Suprapubic skin (tissue), 4 donors: ENCODE measurements around the gene C4BPB. TPM values are rescaled to one million over a fixed set of nuclear protein-coding genes. Genes with fewer than 3 reads are reported as not detected.

Source experiments
- DNase-seq, 2 donors: peaks; one replicate each; pipeline ENCODE4 v3.0.0-alpha.2; 2019; ENCODE audit warnings: low spot score in 2 of 2
- H3K27ac ChIP-seq: fragments of 200-600 bp; sonication (generic); one replicate; pipeline ENCODE4 v1.5.1; 2019
- H3K27me3 ChIP-seq: fragments of 200-600 bp; sonication (generic); one replicate; pipeline ENCODE4 v1.5.1; 2019
- H3K36me3 ChIP-seq: fragments of 200-600 bp; sonication (generic); one replicate; pipeline ENCODE4 v1.5.1; 2019
- H3K4me1 ChIP-seq: fragments of 200-600 bp; sonication (generic); one replicate; pipeline ENCODE4 v1.5.1; 2019
- H3K4me3 ChIP-seq: fragments of 200-600 bp; sonication (generic); one replicate; pipeline ENCODE4 v1.5.1; 2019; ENCODE audit warnings: mild to moderate bottlenecking
- H3K9me3 ChIP-seq: fragments of 200-600 bp; sonication (generic); one replicate; pipeline ENCODE4 v1.5.1; 2019
- CTCF ChIP-seq, 2 donors: fragments of 200-600 bp in 1 of 2; fragments of 450-650 bp in 1 of 2; sonication (generic) in 1 of 2; IDR thresholded peaks; one replicate each; pipeline ENCODE4 v1.5.1; 2016 to 2019; ENCODE audit warnings: antibody characterized with exemption in 2 of 2, mild to moderate bottlenecking in 1 of 2, moderate library complexity in 1 of 2
- EP300 ChIP-seq: sonication (generic); formaldehyde crosslinking; IDR thresholded peaks from one replicate; pipeline ENCODE4 v1.6.1; 2017; ENCODE audit warnings: antibody characterized with exemption
- POLR2A ChIP-seq, 2 donors: fragments of 450-650 bp; IDR thresholded peaks; one replicate each; pipeline ENCODE4 v1.6.1; 2017; ENCODE audit warnings: antibody characterized with exemption in 2 of 2, mild to moderate bottlenecking in 2 of 2, moderate library complexity in 2 of 2
- POLR2AphosphoS5 ChIP-seq, 3 donors: sonication (generic); formaldehyde crosslinking; IDR thresholded peaks; one replicate each; pipeline ENCODE4 v1.6.1; 2017; ENCODE audit warnings: antibody characterized with exemption in 3 of 3
- WGBS: methylation state at CpG from one replicate; pipeline ENCODE4 v1.1.5; 2018; 5-methylcytosine and 5-hydroxymethylcytosine counted together
- total RNA-seq, 4 donors: library from RNA; depleted of rRNA; stranded (reverse); fragments of >200 nt; gene quantifications; one replicate each; pipeline ENCODE4 v1.1.0, GENCODE V29; 2016

The C4BPB gene
- total RNA-seq, 4 donors from 2014 or later = 1.5 TPM; not detected in 3

GRCh38 chr1:207102659-207103058 lies 14.0 kb downstream of the C4BPB start:
- Histone ChIP-seq H3K9me3 (no peaks in the 10 kb centered on the region), H3K4me1 (no peaks in the 10 kb centered on the region), H3K27ac (no peak overlapping the region), H3K36me3 (no peaks in the 10 kb centered on the region), H3K27me3 (no peaks in the 10 kb centered on the region), H3K4me3 (no peak overlapping the region)
- 85% methylated on average over 1 of the region's 1 CpG for WGBS
- TF ChIP-seq EP300 (no peak), POLR2A (IDR thresholded peaks at IDR 0.05) (no peak), POLR2AphosphoS5 (IDR thresholded peaks at IDR 0.05) (no peak)
- DNase-seq = no peak

- Histone ChIP-seq H3K4me1 (no peaks in the 10 kb centered on the region), H3K36me3 (no peaks in the 10 kb centered on the region), H3K9me3 (no peaks in the 10 kb centered on the region), H3K27ac (no peak within 1 kb of the TSS), H3K27me3 (no peaks in the 10 kb centered on the region), H3K4me3 (no peak within 1 kb of the TSS)
- TF ChIP-seq POLR2A (IDR thresholded peaks at IDR 0.05) (no peak), POLR2AphosphoS5 (IDR thresholded peaks at IDR 0.05) (no peak), CTCF (IDR thresholded peaks at IDR 0.05) (no peak), EP300 (no peak)
- DNase-seq = no peak
- 83% methylated on average over 7 of the region's 7 CpGs for WGBS
Observed at GRCh38 chr1:207103892-207104373, 15.3 kb downstream of the C4BPB start, which contains the start of gene C4BPA. TSS of gene C4BPA (plus strand) at chr1:207104233. CDS start at chr1:207113026, 8,793 bp downstream.

GRCh38 chr1:207109004-207109403 lies 20.3 kb downstream of the C4BPB start:
- Histone ChIP-seq H3K9me3 (no peaks in the 10 kb centered on the region), H3K27me3 (no peaks in the 10 kb centered on the region), H3K27ac (no peak overlapping the region), H3K4me1 (no peaks in the 10 kb centered on the region), H3K36me3 (no peaks in the 10 kb centered on the region), H3K4me3 (no peak overlapping the region)
- DNase-seq = no peak
- WGBS = 89% methylated on average over 3 of the region's 3 CpGs
- no peak for TF ChIP-seq POLR2AphosphoS5 (IDR thresholded peaks at IDR 0.05)

- no peak overlapping the region for H3K27ac ChIP-seq
- H3K4me1 ChIP-seq = no peaks in the 10 kb centered on the region
- no peaks in the 10 kb centered on the region for H3K27me3 ChIP-seq
- DNase-seq = no peak
- H3K9me3 ChIP-seq = no peaks in the 10 kb centered on the region
- no peak overlapping the region for H3K4me3 ChIP-seq
- TF ChIP-seq EP300 = no peak
- no peak for TF ChIP-seq POLR2AphosphoS5 (IDR thresholded peaks at IDR 0.05)
- TF ChIP-seq CTCF (IDR thresholded peaks at IDR 0.05) = no peak
- no peak for TF ChIP-seq POLR2A (IDR thresholded peaks at IDR 0.05)
- WGBS = 78% methylated on average over 2 of the region's 2 CpGs
- no peaks in the 10 kb centered on the region for H3K36me3 ChIP-seq
Observed at GRCh38 chr1:207112616-207113296, 24.1 kb downstream of the C4BPB start.

- Histone ChIP-seq H3K27ac (no peak overlapping the region), H3K4me3 (no peak overlapping the region), H3K9me3 (no peaks in the 10 kb centered on the region), H3K4me1 (no peaks in the 10 kb centered on the region), H3K36me3 (no peaks in the 10 kb centered on the region), H3K27me3 (no peaks in the 10 kb centered on the region)
- DNase-seq = no peak
- WGBS = 62% methylated on average over 5 of the region's 5 CpGs
- TF ChIP-seq CTCF (IDR thresholded peaks at IDR 0.05) = no peak
Observed at GRCh38 chr1:207115269-207115668, 26.6 kb downstream of the C4BPB start.

- H3K4me1 ChIP-seq = no peaks in the 10 kb centered on the region
- H3K36me3 ChIP-seq = no peaks in the 10 kb centered on the region
- no peak for DNase-seq
- H3K27me3 ChIP-seq = no peaks in the 10 kb centered on the region
- TF ChIP-seq POLR2A (IDR thresholded peaks at IDR 0.05) (no peak), POLR2AphosphoS5 (IDR thresholded peaks at IDR 0.05) (no peak), EP300 (no peak), CTCF (IDR thresholded peaks at IDR 0.05) (no peak)
- H3K27ac ChIP-seq = no peak overlapping the region
- H3K9me3 ChIP-seq = peaks cover 18% of the 10 kb centered on the region
- no peak overlapping the region for H3K4me3 ChIP-seq
- WGBS = 89% methylated on average over 3 of the region's 3 CpGs
Observed at GRCh38 chr1:207124389-207124788, 35.7 kb downstream of the C4BPB start.
